Measurements from ENCODE around the gene RCAN1.
A peak's percentile ranks its signal among the peaks of the same experiment; 100 is the strongest.

The RCAN1 gene

DNA sequence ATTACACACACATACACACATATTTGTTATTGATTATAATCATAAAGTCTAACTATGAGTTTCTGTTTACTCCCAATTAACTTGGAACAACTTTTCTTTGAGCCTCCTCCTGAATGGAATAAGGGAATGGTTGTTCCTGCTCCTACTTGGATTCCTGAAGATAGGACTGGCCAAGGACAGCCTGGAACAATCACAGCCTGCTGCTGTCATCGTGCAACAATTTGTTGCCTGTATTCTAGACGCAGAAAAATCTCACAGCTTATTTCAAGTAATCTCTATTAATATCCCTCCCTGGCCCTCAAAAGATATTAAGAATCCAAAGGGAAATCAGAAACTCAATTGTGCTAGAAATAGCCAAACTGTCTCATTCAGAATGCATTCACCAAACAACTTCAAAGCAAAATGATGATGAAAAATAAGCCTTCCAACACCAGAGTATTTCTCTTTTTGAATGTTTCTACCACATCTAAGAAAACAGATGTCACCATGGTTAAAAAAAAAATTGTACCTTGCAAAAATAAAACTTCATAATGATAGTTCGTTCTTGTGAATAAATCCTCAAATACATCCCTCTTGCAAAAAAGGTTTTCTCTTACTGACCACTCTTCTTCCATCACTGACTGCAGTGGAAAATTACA is 30.9 kb downstream of the RCAN1 start:
- TF ChIP-seq, protein P1, sequence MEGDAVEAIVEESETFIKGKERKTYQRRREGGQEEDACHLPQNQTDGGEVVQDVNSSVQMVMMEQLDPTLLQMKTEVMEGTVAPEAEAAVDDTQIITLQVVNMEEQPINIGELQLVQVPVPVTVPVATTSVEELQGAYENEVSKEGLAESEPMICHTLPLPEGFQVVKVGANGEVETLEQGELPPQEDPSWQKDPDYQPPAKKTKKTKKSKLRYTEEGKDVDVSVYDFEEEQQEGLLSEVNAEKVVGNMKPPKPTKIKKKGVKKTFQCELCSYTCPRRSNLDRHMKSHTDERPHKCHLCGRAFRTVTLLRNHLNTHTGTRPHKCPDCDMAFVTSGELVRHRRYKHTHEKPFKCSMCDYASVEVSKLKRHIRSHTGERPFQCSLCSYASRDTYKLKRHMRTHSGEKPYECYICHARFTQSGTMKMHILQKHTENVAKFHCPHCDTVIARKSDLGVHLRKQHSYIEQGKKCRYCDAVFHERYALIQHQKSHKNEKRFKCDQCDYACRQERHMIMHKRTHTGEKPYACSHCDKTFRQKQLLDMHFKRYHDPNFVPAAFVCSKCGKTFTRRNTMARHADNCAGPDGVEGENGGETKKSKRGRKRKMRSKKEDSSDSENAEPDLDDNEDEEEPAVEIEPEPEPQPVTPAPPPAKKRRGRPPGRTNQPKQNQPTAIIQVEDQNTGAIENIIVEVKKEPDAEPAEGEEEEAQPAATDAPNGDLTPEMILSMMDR (IDR thresholded peaks at IDR 0.05; ENCODE audit: insufficient read depth, low read length, missing control alignments) = no peak
- DNase-seq (ENCODE audit: low read depth, low spot score) = no peak
- H3K4me3 ChIP-seq (ENCODE audit: low read depth, low read length) = no peak overlapping the region
- POLR2A ChIA-PET = no interaction called here
- CTCF ChIA-PET = interaction anchor here (0.6 to 13.2 kb wide), 5 partner anchors 9 to 70 kb away, joined by 3 to 351 read pairs (median 44); partner anchors contain the start of gene KCNE1

DNA sequence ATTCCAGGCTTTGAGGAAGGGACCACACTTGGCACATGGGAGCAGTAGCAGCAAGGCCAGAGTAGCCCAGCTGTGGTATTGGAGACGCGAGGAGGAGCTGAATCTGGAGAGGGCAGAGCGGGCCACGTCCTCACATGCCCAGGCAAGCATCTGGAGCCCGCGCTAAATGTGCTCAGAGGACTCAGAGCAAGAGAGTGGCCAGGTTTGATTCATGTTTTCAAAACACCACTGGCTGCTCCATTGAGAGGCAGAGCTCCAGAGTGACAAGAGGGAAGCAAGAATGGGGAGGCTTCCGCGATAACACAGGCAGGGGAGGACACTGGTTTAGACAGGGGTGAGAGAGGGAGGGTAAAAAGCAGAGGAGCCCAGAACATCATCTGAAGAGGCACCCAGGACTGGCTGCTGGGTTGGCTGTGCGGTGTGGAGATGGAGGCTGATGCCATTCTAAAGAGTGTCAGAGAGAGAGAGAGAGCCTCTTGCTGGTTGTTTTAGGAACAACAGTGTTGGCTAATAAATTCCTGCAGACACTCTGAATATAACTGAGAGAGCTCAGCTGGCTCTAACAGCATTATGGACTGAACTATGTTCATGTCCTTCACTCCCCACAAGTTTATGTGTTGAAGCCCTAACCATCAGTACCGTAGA is 32.3 kb downstream of the RCAN1 start:
- ChIA-PET POLR2A (interaction anchor here (0.6 to 2.0 kb wide), 5 partner anchors 57 to 72 kb away, joined by 3 to 14 read pairs (median 3); no protein-coding TSS in a partner anchor), CTCF (interaction anchor here (0.6 to 13.2 kb wide), 22 partner anchors 9 to 220 kb away, joined by 3 to 351 read pairs (median 6); partner anchors contain the start of gene KCNE1)
- TF ChIP-seq, protein P1 (IDR thresholded peaks at IDR 0.05; ENCODE audit: insufficient read depth, low read length, missing control alignments) = peak; percentile 66
- no peak overlapping the region for H3K4me3 ChIP-seq (ENCODE audit: low read depth, low read length)
- no peak for DNase-seq (ENCODE audit: low read depth, low spot score)

DNA sequence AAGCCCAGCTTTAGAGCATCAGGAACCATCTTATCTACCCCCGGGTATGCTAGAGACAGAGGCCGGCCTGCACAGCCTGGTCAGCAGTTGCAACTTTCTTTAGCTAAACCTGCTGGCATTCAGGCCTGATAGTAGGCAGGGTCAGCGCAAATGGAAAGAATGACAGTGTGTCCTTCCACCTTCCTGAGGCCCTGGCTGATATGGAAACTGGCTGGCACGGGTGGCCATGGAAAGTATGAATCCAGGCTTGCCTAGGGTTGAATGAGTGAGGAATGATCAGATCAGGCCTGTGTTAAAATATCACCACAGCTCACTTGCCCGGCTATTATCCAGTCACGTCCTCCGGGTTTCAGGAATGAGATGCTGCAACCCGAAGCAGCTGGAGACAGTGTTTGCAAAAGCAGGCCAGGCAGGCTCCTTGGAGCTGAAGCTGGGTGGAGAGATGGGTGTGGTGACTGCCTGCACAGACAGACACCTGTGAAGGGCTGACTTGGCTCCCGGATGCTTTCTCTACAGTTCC is 34.7 kb downstream of the RCAN1 start:
- H3K4me3 ChIP-seq (ENCODE audit: low read depth, low read length) = no peak overlapping the region
- DNase-seq (ENCODE audit: low read depth, low spot score) = no peak
- ChIA-PET CTCF (interaction anchor here (1.1 to 13.2 kb wide), 4 partner anchors 12 to 66 kb away, joined by 3 to 351 read pairs (median 47); partner anchors contain the start of gene KCNE1), POLR2A (interaction anchor here (2.1 kb wide), 1 partner anchor 54 kb away, joined by 18 read pairs; no protein-coding TSS in a partner anchor)
- TF ChIP-seq, protein P1 (IDR thresholded peaks at IDR 0.05; ENCODE audit: insufficient read depth, low read length, missing control alignments) = no peak

DNA sequence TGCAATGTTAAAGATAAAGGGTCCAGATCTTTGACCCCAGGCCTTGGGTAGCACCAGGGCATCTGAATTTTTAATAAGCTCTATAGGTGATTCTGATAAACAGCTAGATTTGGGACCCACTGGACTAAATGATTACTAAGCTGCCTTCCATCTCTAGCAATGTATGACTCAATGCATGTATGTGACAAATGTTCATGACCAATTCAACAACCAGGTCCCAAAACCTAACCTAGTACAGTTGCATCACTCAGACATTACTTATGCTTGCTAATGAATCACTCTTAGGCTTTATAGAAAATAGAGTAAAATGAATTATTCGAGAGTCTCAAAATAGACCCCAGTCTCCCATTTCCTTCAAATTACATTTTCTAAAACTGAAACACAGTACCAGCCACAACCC is 35.5 kb downstream of the RCAN1 start:
- CTCF ChIA-PET = interaction anchor here (1.1 to 13.2 kb wide), 4 partner anchors 13 to 65 kb away, joined by 3 to 351 read pairs (median 47); partner anchors contain the start of gene KCNE1
- no peak overlapping the region for H3K4me3 ChIP-seq (ENCODE audit: low read depth, low read length)
- TF ChIP-seq, protein P1 (IDR thresholded peaks at IDR 0.05; ENCODE audit: insufficient read depth, low read length, missing control alignments) = no peak
- DNase-seq (ENCODE audit: low read depth, low spot score) = peak; percentile 34
- POLR2A ChIA-PET = interaction anchor here (0.6 to 2.1 kb wide), 3 partner anchors 11 to 53 kb away, joined by 3 to 18 read pairs (median 4); no protein-coding TSS in a partner anchor

DNA sequence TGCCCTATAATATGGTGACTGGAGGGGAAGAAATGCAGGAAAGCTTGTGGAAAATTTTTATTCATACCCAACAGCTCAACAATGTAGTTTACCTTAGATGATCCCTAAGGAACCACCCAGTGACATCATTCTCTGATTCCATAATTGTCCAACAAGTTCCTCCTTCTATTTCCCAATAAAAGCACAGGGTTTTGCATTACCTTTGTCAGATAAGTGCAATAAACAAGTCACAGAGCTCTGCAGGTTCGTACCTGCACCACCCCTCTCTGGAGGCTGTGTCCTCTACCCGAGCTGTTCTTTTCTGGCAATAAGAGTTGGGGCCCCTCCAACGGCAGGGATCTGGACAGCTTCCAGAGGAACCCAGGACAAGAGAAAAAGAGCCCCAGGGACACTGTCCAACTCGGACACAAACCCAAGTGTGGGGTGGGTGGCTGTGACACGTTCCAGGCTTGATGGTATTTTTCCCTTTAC is 38.8 kb downstream of the RCAN1 start:
- no peak overlapping the region for H3K4me3 ChIP-seq (ENCODE audit: low read depth, low read length)
- ChIA-PET POLR2A (interaction anchor here (1.4 to 1.9 kb wide), 2 partner anchors 22 to 50 kb away, joined by 6 to 11 read pairs; no protein-coding TSS in a partner anchor), CTCF (interaction anchor here (0.6 to 13.2 kb wide), 8 partner anchors 9 to 214 kb away, joined by 3 to 351 read pairs (median 4); partner anchors contain the start of gene KCNE1)
- no peak for DNase-seq (ENCODE audit: low read depth, low spot score)
- TF ChIP-seq, protein P1 (IDR thresholded peaks at IDR 0.05; ENCODE audit: insufficient read depth, low read length, missing control alignments) = no peak

All from AG04449 (cell line).